HG02759 (cell line): ENCODE measurements around the gene TMSB4X.
"Not testable (repeated sequence)": the region's sequence is repeated elsewhere in the genome, so short reads cannot be mapped to it uniquely, and the experiment has no call there.

Experiments
- ATAC-seq: cut with Tn5 transposase; IDR thresholded peaks from one replicate; pipeline ENCODE4 v1.9.1; 2021; ENCODE audit warnings: mild to moderate bottlenecking, moderate library complexity; ENCODE audit not compliant: unreplicated experiment

Gene TMSB4X

GRCh38 chrX:12974305-12974795 is 560 bp upstream of the TMSB4X start:
- no peak for ATAC-seq

GRCh38 chrX:12975670-12975965 is 708 bp downstream of the TMSB4X start:
- no peak for ATAC-seq

- no peak for ATAC-seq
Measured at GRCh38 chrX:12975991-12976558, 1.2 kb downstream of the TMSB4X start.

- not testable (repeated sequence) for ATAC-seq
Measured at GRCh38 chrX:12976819-12977732, 2.2 kb downstream of the TMSB4X start.

- ATAC-seq: peak; percentile 9
Measured at GRCh38 chrX:12977761-12978204, 2.9 kb downstream of the TMSB4X start.

GRCh38 chrX:12978205-12979025 is 3.5 kb downstream of the TMSB4X start:
- peak; percentile 44 for ATAC-seq

GRCh38 chrX:12979026-12979607 is 4.2 kb downstream of the TMSB4X start:
- peak; percentile 0 for ATAC-seq

GRCh38 chrX:12979616-12980015 is 4.7 kb downstream of the TMSB4X start:
- no peak for ATAC-seq

- ATAC-seq: not testable (repeated sequence)
Measured at GRCh38 chrX:12980039-12980438, 5.1 kb downstream of the TMSB4X start.

GRCh38 chrX:12981880-12982279 is 7.0 kb downstream of the TMSB4X start:
- ATAC-seq: no peak

GRCh38 chrX:12984603-12985319 is 9.9 kb downstream of the TMSB4X start:
- peak; percentile 74 for ATAC-seq

- ATAC-seq: peak; percentile 7
Measured at GRCh38 chrX:12985331-12985730, 10.4 kb downstream of the TMSB4X start.

- peak; percentile 42 for ATAC-seq
Measured at GRCh38 chrX:12986164-12986779, 11.4 kb downstream of the TMSB4X start.

- ATAC-seq: no peak
Measured at GRCh38 chrX:12986886-12987285, 12.0 kb downstream of the TMSB4X start.

- ATAC-seq: no peak
Measured at GRCh38 chrX:12987340-12987739, 12.4 kb downstream of the TMSB4X start.

GRCh38 chrX:12987900-12988594 is 13.1 kb downstream of the TMSB4X start:
- no peak for ATAC-seq

GRCh38 chrX:12988797-12989196 is 13.9 kb downstream of the TMSB4X start:
- ATAC-seq: no peak

GRCh38 chrX:12989461-12989860 is 14.6 kb downstream of the TMSB4X start:
- no peak for ATAC-seq

- ATAC-seq: no peak
Measured at GRCh38 chrX:12991575-12991974, 16.7 kb downstream of the TMSB4X start.
